ENCODE data around the gene SMIM3.

DNA sequence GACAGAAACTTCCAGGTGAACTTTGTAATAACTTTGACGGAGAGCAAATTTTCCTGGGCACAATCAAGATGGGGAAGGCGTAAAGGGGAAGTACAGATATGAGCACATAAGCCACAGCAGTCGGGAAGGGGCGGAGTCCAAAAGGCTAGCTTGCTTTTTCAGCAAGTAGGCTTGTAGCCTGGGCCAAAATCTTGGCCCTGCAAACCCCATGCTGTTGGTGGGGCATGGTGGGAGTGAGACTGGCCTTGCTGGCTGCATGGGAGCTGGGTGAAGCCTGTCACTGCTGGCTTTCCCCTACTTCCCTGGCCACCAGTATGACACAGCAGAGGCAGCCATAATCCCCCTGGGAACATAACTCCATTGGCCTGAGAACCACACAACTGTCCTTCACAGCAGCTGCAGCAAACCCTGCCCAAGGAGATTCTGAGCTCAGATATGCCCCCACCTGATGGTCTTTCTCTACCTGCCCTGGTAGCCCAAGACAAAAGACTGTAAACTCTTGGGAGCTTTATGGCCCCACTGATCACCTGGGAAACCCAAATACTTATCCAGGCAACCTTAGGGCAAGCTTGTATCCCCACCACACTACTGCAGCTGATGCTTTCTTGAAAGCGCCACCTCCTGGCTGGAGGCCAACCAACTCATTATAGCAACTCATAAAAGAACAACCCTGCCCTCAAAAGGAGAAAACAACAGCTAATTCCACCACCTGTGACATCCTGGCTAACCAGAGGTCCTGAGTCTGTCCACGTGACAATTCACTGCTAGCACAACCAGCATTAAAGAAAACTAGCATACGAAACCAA is 43.8 kb upstream of the SMIM3 start:
- TF ChIP-seq, protein P1, sequence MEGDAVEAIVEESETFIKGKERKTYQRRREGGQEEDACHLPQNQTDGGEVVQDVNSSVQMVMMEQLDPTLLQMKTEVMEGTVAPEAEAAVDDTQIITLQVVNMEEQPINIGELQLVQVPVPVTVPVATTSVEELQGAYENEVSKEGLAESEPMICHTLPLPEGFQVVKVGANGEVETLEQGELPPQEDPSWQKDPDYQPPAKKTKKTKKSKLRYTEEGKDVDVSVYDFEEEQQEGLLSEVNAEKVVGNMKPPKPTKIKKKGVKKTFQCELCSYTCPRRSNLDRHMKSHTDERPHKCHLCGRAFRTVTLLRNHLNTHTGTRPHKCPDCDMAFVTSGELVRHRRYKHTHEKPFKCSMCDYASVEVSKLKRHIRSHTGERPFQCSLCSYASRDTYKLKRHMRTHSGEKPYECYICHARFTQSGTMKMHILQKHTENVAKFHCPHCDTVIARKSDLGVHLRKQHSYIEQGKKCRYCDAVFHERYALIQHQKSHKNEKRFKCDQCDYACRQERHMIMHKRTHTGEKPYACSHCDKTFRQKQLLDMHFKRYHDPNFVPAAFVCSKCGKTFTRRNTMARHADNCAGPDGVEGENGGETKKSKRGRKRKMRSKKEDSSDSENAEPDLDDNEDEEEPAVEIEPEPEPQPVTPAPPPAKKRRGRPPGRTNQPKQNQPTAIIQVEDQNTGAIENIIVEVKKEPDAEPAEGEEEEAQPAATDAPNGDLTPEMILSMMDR (conservative IDR thresholded peaks at IDR 0.05; ENCODE audit: low read length) = peak; percentile 62
- no peak for TF ChIP-seq EZH2phosphoT487 (IDR thresholded peaks at IDR 0.05; ENCODE audit: borderline replicate concordance, low read depth, low read length)

Data from OCI-LY7 (cell line).